Endodermal cell (in vitro differentiated cells): ENCODE measurements around the gene HOXD12. TPM values are rescaled to one million over a fixed set of nuclear protein-coding genes. Genes with fewer than 3 reads are reported as not detected.
A peak's percentile ranks its signal among the peaks of the same experiment; 100 is the strongest.

Experiments used
- DNase-seq: peaks from one replicate; pipeline ENCODE4 v3.0.0-alpha.2; 2017
- H3K27ac ChIP-seq: 2 replicates; pipeline ENCODE4 v1.5.1; 2013; ENCODE audit warnings: mild to moderate bottlenecking, low read depth, low read length, moderate library complexity
- H3K27me3 ChIP-seq: 2 replicates; pipeline ENCODE4 v1.6.1; 2013; ENCODE audit warnings: mild to moderate bottlenecking, low read length, moderate library complexity; ENCODE audit not compliant: insufficient read depth, control insufficient read depth, poor library complexity, severe bottlenecking
- H3K36me3 ChIP-seq: 2 replicates; pipeline ENCODE4 v1.7.0; 2013; ENCODE audit warnings: mild to moderate bottlenecking, low read length, moderate library complexity; ENCODE audit not compliant: control insufficient read depth, insufficient read depth
- H3K4me1 ChIP-seq: one replicate; pipeline ENCODE4 v1.7.0; 2013; ENCODE audit warnings: low read length; ENCODE audit not compliant: control insufficient read depth, insufficient read depth
- H3K4me3 ChIP-seq: 2 replicates; pipeline ENCODE4 v1.5.1; 2013; ENCODE audit warnings: mild to moderate bottlenecking, low read length, moderate library complexity
- H3K9ac ChIP-seq: 2 replicates; pipeline ENCODE4 v1.6.1; 2013; ENCODE audit warnings: mild to moderate bottlenecking, low read length, moderate library complexity; ENCODE audit not compliant: poor library complexity, severe bottlenecking; ENCODE audit errors: extremely low read depth
- H3K9me3 ChIP-seq: 2 replicates; pipeline ENCODE4 v1.6.1; 2013; ENCODE audit warnings: mild to moderate bottlenecking, low read length, moderate library complexity; ENCODE audit not compliant: control insufficient read depth
- H3K27ac Mint-ChIP-seq: 2 replicates; pipeline ENCODE4 v1.8.0; 2020; ENCODE audit warnings: mixed read lengths
- H3K27me3 Mint-ChIP-seq: 2 replicates; pipeline ENCODE4 v1.8.0; 2021; ENCODE audit warnings: mild to moderate bottlenecking, mixed read lengths; ENCODE audit not compliant: insufficient read depth
- H3K36me3 Mint-ChIP-seq: 2 replicates; pipeline ENCODE4 v1.8.0; 2020; ENCODE audit warnings: low read depth, mixed read lengths
- H3K4me1 Mint-ChIP-seq: 2 replicates; pipeline ENCODE4 v1.8.0; 2020; ENCODE audit warnings: mixed read lengths
- H3K4me3 Mint-ChIP-seq: 2 replicates; pipeline ENCODE4 v1.8.0; 2020; ENCODE audit warnings: mild to moderate bottlenecking, moderate library complexity, mixed read lengths
- H3K9me3 Mint-ChIP-seq: 2 replicates; pipeline ENCODE4 v1.8.0; 2020; ENCODE audit warnings: mild to moderate bottlenecking, mixed read lengths
- WGBS, 2 experiments: methylation state at CpG; one replicate each; pipeline versions ENCODE4 v1.1.5 to v1.1.7; 2013; ENCODE audit warnings: missing lambda C conversion rate in 2 of 2, mixed read lengths in 1 of 2; ENCODE audit not compliant: insufficient coverage in 1 of 2, insufficient read length in 1 of 2; 5-methylcytosine and 5-hydroxymethylcytosine counted together
- total RNA-seq, 2 donors: library from RNA; stranded (reverse); fragmentation: NEBNext Ultra II Directional in 1 of 2; extraction: Animal tissue kit (Norgen Biotek cat#: 25700) in 1 of 2; gene quantifications; 2 replicates in 1 of 2; 3 replicates in 1 of 2; pipeline ENCODE4 v1.2.1, GENCODE V29; 2021
- TF ChIP-seq, protein P1 (sequence below): fragments of 200-600 bp; sonication (generic); conservative IDR thresholded peaks from 2 replicates; pipeline ENCODE4 v1.5.0; 2021; ENCODE audit warnings: antibody characterized with exemption, mild to moderate bottlenecking

The HOXD12 gene
- total RNA-seq, 2 donors from 2014 or later, result not detected

DNA sequence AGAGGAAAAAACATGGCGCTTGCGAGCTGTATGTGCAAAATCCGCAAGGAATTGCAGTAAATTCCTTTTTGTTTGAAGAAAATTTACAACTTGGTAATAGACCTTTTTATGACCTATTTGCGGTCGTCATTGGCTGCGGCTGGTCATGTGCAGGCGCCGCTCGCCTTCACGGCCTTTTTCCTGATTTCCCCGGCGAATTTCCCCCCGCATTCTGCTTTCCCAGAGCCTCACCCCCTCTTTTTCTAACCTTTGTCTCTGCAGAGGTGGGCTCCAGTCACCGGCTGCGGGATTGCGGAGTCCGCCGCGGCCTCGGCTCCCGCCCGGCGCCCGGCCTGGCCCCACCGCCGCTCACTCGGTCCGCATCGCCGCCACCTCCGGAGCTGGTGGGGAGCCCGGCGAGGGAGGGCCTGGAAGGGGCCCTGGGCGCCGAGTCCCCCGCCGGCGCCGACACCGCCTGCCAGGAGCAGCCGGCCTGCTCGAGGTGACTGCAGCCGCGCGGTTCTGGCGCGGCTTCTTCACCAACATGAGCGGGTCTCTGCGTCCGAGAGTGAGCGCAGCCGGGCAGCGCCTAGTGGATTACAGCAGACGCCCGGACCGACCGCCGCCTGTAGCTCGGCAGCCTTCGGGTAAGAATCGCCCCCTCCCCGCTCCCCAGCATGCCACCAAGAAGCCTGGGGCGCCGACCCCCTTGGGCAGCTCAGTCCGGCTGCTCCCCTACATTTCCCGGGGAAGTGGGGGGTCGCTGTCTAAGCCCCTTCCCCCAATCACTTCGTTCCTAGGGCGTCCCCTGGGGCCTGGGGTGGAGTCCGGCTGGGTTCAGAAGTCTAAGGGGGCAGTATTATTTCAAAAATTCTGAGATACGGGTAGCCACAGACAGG, 37.0 kb downstream of the HOXD12 start:
- peak overlapping the region; percentile 50 for H3K27ac ChIP-seq
- peak overlapping the region; percentile 50 for H3K4me3 Mint-ChIP-seq
- WGBS, 2 experiments, result 1 to 3% methylated on average over 12 to 71 of the region's 71 CpGs
- H3K27ac Mint-ChIP-seq, result no peak overlapping the region
- TF ChIP-seq, protein P1, sequence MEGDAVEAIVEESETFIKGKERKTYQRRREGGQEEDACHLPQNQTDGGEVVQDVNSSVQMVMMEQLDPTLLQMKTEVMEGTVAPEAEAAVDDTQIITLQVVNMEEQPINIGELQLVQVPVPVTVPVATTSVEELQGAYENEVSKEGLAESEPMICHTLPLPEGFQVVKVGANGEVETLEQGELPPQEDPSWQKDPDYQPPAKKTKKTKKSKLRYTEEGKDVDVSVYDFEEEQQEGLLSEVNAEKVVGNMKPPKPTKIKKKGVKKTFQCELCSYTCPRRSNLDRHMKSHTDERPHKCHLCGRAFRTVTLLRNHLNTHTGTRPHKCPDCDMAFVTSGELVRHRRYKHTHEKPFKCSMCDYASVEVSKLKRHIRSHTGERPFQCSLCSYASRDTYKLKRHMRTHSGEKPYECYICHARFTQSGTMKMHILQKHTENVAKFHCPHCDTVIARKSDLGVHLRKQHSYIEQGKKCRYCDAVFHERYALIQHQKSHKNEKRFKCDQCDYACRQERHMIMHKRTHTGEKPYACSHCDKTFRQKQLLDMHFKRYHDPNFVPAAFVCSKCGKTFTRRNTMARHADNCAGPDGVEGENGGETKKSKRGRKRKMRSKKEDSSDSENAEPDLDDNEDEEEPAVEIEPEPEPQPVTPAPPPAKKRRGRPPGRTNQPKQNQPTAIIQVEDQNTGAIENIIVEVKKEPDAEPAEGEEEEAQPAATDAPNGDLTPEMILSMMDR, result no peak
- peaks cover 5% of the 10 kb centered on the region for H3K4me1 Mint-ChIP-seq
- peaks cover 14% of the 10 kb centered on the region for H3K9me3 ChIP-seq
- DNase-seq, result peak; percentile 74
- peaks cover 98% of the 10 kb centered on the region for H3K27me3 ChIP-seq
- H3K4me1 ChIP-seq, result peaks cover 3% of the 10 kb centered on the region
- peak overlapping the region; percentile 79 for H3K4me3 ChIP-seq
- H3K9ac ChIP-seq, result no peak overlapping the region
- H3K9me3 Mint-ChIP-seq, result no peaks in the 10 kb centered on the region
- no peaks in the 10 kb centered on the region for H3K36me3 Mint-ChIP-seq
- H3K36me3 ChIP-seq, result no peaks in the 10 kb centered on the region
- peaks cover 98% of the 10 kb centered on the region for H3K27me3 Mint-ChIP-seq

DNA sequence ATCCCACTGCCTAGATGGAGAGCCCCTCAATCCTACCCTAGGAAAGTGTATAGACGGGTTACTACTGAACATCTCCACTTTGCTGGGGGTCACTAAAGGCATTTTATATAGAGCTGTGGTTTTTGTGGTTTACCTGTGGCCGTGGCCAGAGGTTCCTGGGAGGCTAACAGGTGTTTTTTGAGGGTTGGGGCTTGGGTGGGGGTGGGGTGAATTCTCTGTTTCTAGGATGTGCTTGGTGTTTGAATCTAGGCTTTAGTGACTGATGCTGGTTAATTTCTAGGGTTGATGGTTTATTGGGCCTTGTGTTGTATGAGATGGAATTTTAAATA, 37.6 kb downstream of the HOXD12 start:
- Histone ChIP-seq H3K27me3 (peaks cover 98% of the 10 kb centered on the region), H3K4me3 (peak overlapping the region; percentile 79), H3K4me1 (peaks cover 3% of the 10 kb centered on the region), H3K9ac (no peak overlapping the region), H3K36me3 (no peaks in the 10 kb centered on the region), H3K27ac (no peak overlapping the region), H3K9me3 (peaks cover 14% of the 10 kb centered on the region)
- H3K27me3 Mint-ChIP-seq, result peaks cover 98% of the 10 kb centered on the region
- no peak for DNase-seq
- peaks cover 4% of the 10 kb centered on the region for H3K4me1 Mint-ChIP-seq
- no peaks in the 10 kb centered on the region for H3K9me3 Mint-ChIP-seq
- peak overlapping the region; percentile 50 for H3K4me3 Mint-ChIP-seq
- no peak overlapping the region for H3K27ac Mint-ChIP-seq
- TF ChIP-seq, protein P1, result no peak
- 17 to 27% methylated on average over 1 to 2 of the region's 2 CpGs for WGBS, 2 experiments
- H3K36me3 Mint-ChIP-seq, result no peaks in the 10 kb centered on the region

DNA sequence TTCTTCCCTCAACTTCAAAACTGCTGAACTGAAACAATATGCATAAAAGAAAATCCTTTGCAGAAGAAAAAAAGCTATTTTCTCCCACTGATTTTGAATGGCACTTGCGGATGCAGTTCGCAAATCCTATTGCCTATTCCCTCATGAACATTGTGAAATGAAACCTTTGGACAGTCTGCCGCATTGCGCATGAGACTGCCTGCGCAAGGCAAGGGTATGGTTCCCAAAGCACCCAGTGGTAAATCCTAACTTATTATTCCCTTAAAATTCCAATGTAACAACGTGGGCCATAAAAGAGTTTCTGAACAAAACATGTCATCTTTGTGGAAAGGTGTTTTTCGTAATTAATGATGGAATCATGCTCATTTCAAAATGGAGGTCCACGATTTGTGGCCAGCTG, 38.3 kb downstream of the HOXD12 start:
- Histone ChIP-seq H3K27me3 (peaks cover 98% of the 10 kb centered on the region), H3K27ac (no peak overlapping the region), H3K9ac (no peak overlapping the region), H3K4me1 (peaks cover 3% of the 10 kb centered on the region), H3K9me3 (peaks cover 14% of the 10 kb centered on the region), H3K4me3 (no peak overlapping the region), H3K36me3 (no peaks in the 10 kb centered on the region)
- no peaks in the 10 kb centered on the region for H3K36me3 Mint-ChIP-seq
- H3K27me3 Mint-ChIP-seq, result peaks cover 98% of the 10 kb centered on the region
- H3K9me3 Mint-ChIP-seq, result no peaks in the 10 kb centered on the region
- no peak for DNase-seq
- H3K27ac Mint-ChIP-seq, result no peak overlapping the region
- TF ChIP-seq, protein P1, result no peak
- H3K4me3 Mint-ChIP-seq, result no peak overlapping the region
- H3K4me1 Mint-ChIP-seq, result no peaks in the 10 kb centered on the region
- WGBS, 2 experiments, result 70 to 73% methylated on average over 5 to 8 of the region's 8 CpGs
